ENCODE data around the gene GIPC1.

Gene GIPC1

GRCh38 chr19:14476673-14477401 lies 19.1 kb downstream of the GIPC1 start:
- WGBS (ENCODE audit: extremely low coverage, insufficient coverage, low lambda C conversion rate): no CpG with 5 or more reads among the region's 26 CpGs
- Histone ChIP-seq H4K5ac (ENCODE audit: low read length) (no peak overlapping the region), H3K18ac (ENCODE audit: low read length) (no peak overlapping the region), H2AK5ac (ENCODE audit: low read length) (no peak overlapping the region), H3K27me3 (ENCODE audit: insufficient read depth, low read length, poor library complexity) (no peaks in the 10 kb centered on the region), H2BK5ac (ENCODE audit: low read length) (no peak overlapping the region), H3K79me2 (ENCODE audit: control insufficient read depth, insufficient read depth, low read length) (no peaks in the 10 kb centered on the region), H4K8ac (ENCODE audit: low read depth, low read length) (no peak overlapping the region), H2BK120ac (ENCODE audit: low read depth, low read length) (no peak overlapping the region), H3K4me1 (ENCODE audit: control insufficient read depth, low read depth, low read length) (peaks cover 2% of the 10 kb centered on the region), H3K4me2 (ENCODE audit: low read length) (no peak overlapping the region), H3K27ac (ENCODE audit: low read depth, low read length) (no peak overlapping the region), H3K4ac (ENCODE audit: low read depth, low read length) (no peak overlapping the region), H3K56ac (ENCODE audit: low read length) (peak overlapping the region; percentile 15), H3K79me1 (ENCODE audit: low read length) (no peaks in the 10 kb centered on the region), H3K36me3 (ENCODE audit: control insufficient read depth, insufficient read depth, low read length) (no peaks in the 10 kb centered on the region), H3K9ac (ENCODE audit: low read length) (no peak overlapping the region), H2BK15ac (replicated peaks; ENCODE audit: low read depth) (no peak overlapping the region), H3K23ac (ENCODE audit: low read length) (no peak overlapping the region), H3K4me3 (ENCODE audit: low read length) (no peak overlapping the region)
- DNase-seq: peak; percentile 64

- Histone ChIP-seq H3K79me1 (ENCODE audit: low read length) (no peaks in the 10 kb centered on the region), H3K9ac (ENCODE audit: low read length) (no peak overlapping the region), H3K4me3 (ENCODE audit: low read length) (no peak overlapping the region), H3K56ac (ENCODE audit: low read length) (peak overlapping the region; percentile 15), H3K27me3 (ENCODE audit: insufficient read depth, low read length, poor library complexity) (no peaks in the 10 kb centered on the region), H3K27ac (ENCODE audit: low read depth, low read length) (no peak overlapping the region), H3K18ac (ENCODE audit: low read length) (no peak overlapping the region), H2BK15ac (replicated peaks; ENCODE audit: low read depth) (no peak overlapping the region), H2AK5ac (ENCODE audit: low read length) (no peak overlapping the region), H2BK120ac (ENCODE audit: low read depth, low read length) (no peak overlapping the region), H3K4me2 (ENCODE audit: low read length) (no peak overlapping the region), H3K23ac (ENCODE audit: low read length) (no peak overlapping the region), H3K36me3 (ENCODE audit: control insufficient read depth, insufficient read depth, low read length) (no peaks in the 10 kb centered on the region), H4K5ac (ENCODE audit: low read length) (no peak overlapping the region), H4K8ac (ENCODE audit: low read depth, low read length) (no peak overlapping the region), H2BK5ac (ENCODE audit: low read length) (no peak overlapping the region), H3K79me2 (ENCODE audit: control insufficient read depth, insufficient read depth, low read length) (no peaks in the 10 kb centered on the region), H3K4ac (ENCODE audit: low read depth, low read length) (no peak overlapping the region), H3K4me1 (ENCODE audit: control insufficient read depth, low read depth, low read length) (peaks cover 2% of the 10 kb centered on the region)
- DNase-seq: no peak
- WGBS (ENCODE audit: extremely low coverage, insufficient coverage, low lambda C conversion rate): no CpG with 5 or more reads among the region's 7 CpGs
These were observed 19.6 kb downstream of the GIPC1 start for GRCh38 chr19:14476327-14476672.

DNA sequence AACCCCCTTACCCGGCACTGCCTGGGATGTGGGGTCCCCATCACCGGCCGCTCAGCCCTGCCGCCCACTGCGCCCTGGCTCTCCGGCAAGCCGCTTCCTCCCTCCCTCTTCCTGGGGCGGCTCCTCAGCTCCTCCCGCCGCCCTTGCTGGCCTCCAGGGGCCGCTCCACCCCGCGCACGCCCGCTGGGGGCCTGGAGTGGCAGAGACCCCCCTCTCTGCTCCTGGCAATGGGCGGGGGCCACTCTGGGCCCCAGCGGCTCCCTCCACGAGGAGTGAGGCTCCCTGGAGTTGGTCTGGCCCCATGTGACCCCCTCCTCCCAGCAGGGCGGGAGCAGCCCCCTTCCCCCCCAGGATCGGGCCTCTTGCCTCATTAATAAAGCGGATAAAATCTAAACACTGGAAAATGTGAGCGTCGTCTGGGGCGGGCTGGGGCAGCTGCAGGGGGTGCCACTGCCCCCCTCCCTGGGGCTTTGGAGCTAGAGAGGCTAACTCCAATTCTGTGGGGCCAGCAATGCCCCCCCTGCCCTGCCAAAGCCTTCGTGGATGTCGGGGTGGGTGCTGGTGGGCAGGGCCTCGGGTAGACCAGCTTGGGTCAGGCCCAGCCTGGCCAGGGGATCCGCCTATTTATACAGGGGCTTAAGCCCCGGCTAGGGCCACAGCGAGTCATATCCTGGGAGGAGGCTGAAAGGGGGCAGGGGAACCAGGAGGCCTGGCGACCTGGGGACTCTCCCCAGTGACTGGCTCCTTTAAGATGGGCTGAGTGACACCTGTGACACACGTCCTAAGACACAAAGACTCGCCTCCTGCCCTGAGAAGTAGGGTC lies 20.5 kb downstream of the GIPC1 start, which contains the start of gene PTGER1:
Gene PTGER1 (minus strand): TSS at position 104 of the 823 bp plus-strand sequence. CDS start 1,034 bp downstream, outside the sequence.
- no CpG with 5 or more reads among the region's 33 CpGs for WGBS (ENCODE audit: extremely low coverage, insufficient coverage, low lambda C conversion rate)
- H2AK5ac ChIP-seq (ENCODE audit: low read length): no peak within 1 kb of the TSS

DNA sequence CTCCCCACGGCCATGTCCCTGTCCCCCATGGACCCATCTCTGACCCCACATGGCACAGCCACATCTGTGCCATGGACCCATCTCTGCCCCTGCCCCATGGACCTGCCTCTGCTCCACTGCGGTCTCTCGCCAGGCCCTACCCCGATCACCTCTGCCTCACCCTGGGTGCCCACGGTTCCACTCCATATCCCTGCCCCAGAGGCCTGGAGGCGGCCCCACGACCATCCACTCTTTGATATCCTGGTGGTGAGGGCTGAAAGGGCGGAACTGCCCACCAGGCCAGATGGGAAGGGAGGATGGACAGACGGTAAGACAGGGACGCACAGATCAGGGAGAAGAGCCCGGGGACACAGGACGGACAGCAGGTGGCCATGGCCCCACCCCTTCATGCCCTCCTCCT lies 21.1 kb downstream of the GIPC1 start:
- no peaks in the 10 kb centered on the region for H3K79me1 ChIP-seq (ENCODE audit: low read length)

More for the DNA sequence above, 20.5 kb downstream of the GIPC1 start, which contains the start of gene PTGER1:
- no peak within 1 kb of the TSS for H2BK120ac ChIP-seq (ENCODE audit: low read depth, low read length)
- H3K4me2 ChIP-seq (ENCODE audit: low read length): no peak within 1 kb of the TSS
- peak within 1 kb of the TSS; percentile 9 for H3K23ac ChIP-seq (ENCODE audit: low read length)
- H3K18ac ChIP-seq (ENCODE audit: low read length): peak within 1 kb of the TSS; percentile 14
- DNase-seq: peak; percentile 58
- no peak within 1 kb of the TSS for H4K5ac ChIP-seq (ENCODE audit: low read length)
- peak within 1 kb of the TSS; percentile 64 for H3K56ac ChIP-seq (ENCODE audit: low read length)
- peak within 1 kb of the TSS; percentile 29 for H3K9ac ChIP-seq (ENCODE audit: low read length)
- no peak within 1 kb of the TSS for H4K8ac ChIP-seq (ENCODE audit: low read depth, low read length)
- H3K4me1 ChIP-seq (ENCODE audit: control insufficient read depth, low read depth, low read length): peaks cover 2% of the 10 kb centered on the region
- no peaks in the 10 kb centered on the region for H3K27me3 ChIP-seq (ENCODE audit: insufficient read depth, low read length, poor library complexity)
- H3K4ac ChIP-seq (ENCODE audit: low read depth, low read length): no peak within 1 kb of the TSS
- H2BK15ac ChIP-seq (replicated peaks; ENCODE audit: low read depth): no peak within 1 kb of the TSS
- no peaks in the 10 kb centered on the region for H3K79me2 ChIP-seq (ENCODE audit: control insufficient read depth, insufficient read depth, low read length)
- no peak within 1 kb of the TSS for H2BK5ac ChIP-seq (ENCODE audit: low read length)
- H3K79me1 ChIP-seq (ENCODE audit: low read length): no peaks in the 10 kb centered on the region
- H3K4me3 ChIP-seq (ENCODE audit: low read length): no peak within 1 kb of the TSS
- no peak within 1 kb of the TSS for H3K27ac ChIP-seq (ENCODE audit: low read depth, low read length)
- H3K36me3 ChIP-seq (ENCODE audit: control insufficient read depth, insufficient read depth, low read length): no peaks in the 10 kb centered on the region

GRCh38 chr19:14473978-14474578 lies 21.8 kb downstream of the GIPC1 start:
- Histone ChIP-seq H3K9ac (ENCODE audit: low read length) (no peak overlapping the region), H3K27me3 (ENCODE audit: insufficient read depth, low read length, poor library complexity) (no peaks in the 10 kb centered on the region), H3K4me1 (ENCODE audit: control insufficient read depth, low read depth, low read length) (no peaks in the 10 kb centered on the region), H3K23ac (ENCODE audit: low read length) (no peak overlapping the region), H4K5ac (ENCODE audit: low read length) (no peak overlapping the region), H2BK15ac (replicated peaks; ENCODE audit: low read depth) (no peak overlapping the region), H2AK5ac (ENCODE audit: low read length) (no peak overlapping the region), H3K79me2 (ENCODE audit: control insufficient read depth, insufficient read depth, low read length) (no peaks in the 10 kb centered on the region), H3K27ac (ENCODE audit: low read depth, low read length) (no peak overlapping the region), H3K56ac (ENCODE audit: low read length) (no peak overlapping the region), H3K79me1 (ENCODE audit: low read length) (no peaks in the 10 kb centered on the region), H3K18ac (ENCODE audit: low read length) (no peak overlapping the region), H2BK5ac (ENCODE audit: low read length) (no peak overlapping the region), H3K36me3 (ENCODE audit: control insufficient read depth, insufficient read depth, low read length) (no peaks in the 10 kb centered on the region), H3K4me2 (ENCODE audit: low read length) (no peak overlapping the region), H3K4me3 (ENCODE audit: low read length) (no peak overlapping the region), H2BK120ac (ENCODE audit: low read depth, low read length) (no peak overlapping the region), H3K4ac (ENCODE audit: low read depth, low read length) (no peak overlapping the region), H4K8ac (ENCODE audit: low read depth, low read length) (no peak overlapping the region)
- no CpG with 5 or more reads among the region's 53 CpGs for WGBS (ENCODE audit: extremely low coverage, insufficient coverage, low lambda C conversion rate)
- no peak for DNase-seq

More for the DNA sequence above, 21.1 kb downstream of the GIPC1 start:
- no peaks in the 10 kb centered on the region for H3K4me1 ChIP-seq (ENCODE audit: control insufficient read depth, low read depth, low read length)
- no peak overlapping the region for H3K4me3 ChIP-seq (ENCODE audit: low read length)
- H3K23ac ChIP-seq (ENCODE audit: low read length): no peak overlapping the region
- no peaks in the 10 kb centered on the region for H3K79me2 ChIP-seq (ENCODE audit: control insufficient read depth, insufficient read depth, low read length)
- WGBS (ENCODE audit: extremely low coverage, insufficient coverage, low lambda C conversion rate): no CpG with 5 or more reads among the region's 12 CpGs
- H2BK5ac ChIP-seq (ENCODE audit: low read length): no peak overlapping the region
- H4K5ac ChIP-seq (ENCODE audit: low read length): no peak overlapping the region
- no peak overlapping the region for H2BK15ac ChIP-seq (replicated peaks; ENCODE audit: low read depth)
- H3K36me3 ChIP-seq (ENCODE audit: control insufficient read depth, insufficient read depth, low read length): no peaks in the 10 kb centered on the region
- H3K4me2 ChIP-seq (ENCODE audit: low read length): no peak overlapping the region
- peak overlapping the region; percentile 29 for H3K9ac ChIP-seq (ENCODE audit: low read length)
- no peak overlapping the region for H3K4ac ChIP-seq (ENCODE audit: low read depth, low read length)
- H3K18ac ChIP-seq (ENCODE audit: low read length): no peak overlapping the region
- no peak overlapping the region for H4K8ac ChIP-seq (ENCODE audit: low read depth, low read length)
- peak overlapping the region; percentile 62 for H3K56ac ChIP-seq (ENCODE audit: low read length)
- H2BK120ac ChIP-seq (ENCODE audit: low read depth, low read length): no peak overlapping the region
- H2AK5ac ChIP-seq (ENCODE audit: low read length): no peak overlapping the region
- no peaks in the 10 kb centered on the region for H3K27me3 ChIP-seq (ENCODE audit: insufficient read depth, low read length, poor library complexity)
- DNase-seq: no peak
- H3K27ac ChIP-seq (ENCODE audit: low read depth, low read length): no peak overlapping the region

All from mesendoderm (in vitro differentiated cells).